Measurements from ENCODE around the gene SUGT1.

SUGT1 gene

DNA sequence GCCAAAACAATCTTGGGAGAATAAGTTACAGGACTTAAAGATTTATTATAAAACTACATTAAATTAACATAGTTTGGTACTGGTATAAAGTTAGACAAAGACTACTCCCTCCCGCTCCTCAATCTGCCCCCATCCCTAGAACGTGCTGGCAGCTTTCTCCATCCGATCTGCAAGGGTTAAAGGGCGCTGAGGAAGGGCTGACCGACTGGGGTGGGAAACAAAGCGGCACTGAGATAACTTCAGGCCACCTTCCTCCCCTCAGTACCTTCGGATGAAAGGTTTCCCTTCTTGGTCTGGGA lies 790 bp upstream of the SUGT1 start:
- Histone ChIP-seq H3K27ac (ENCODE audit: low read depth, low read length) (peak overlapping the region; percentile 75), H3K9me2 (replicated peaks; ENCODE audit: insufficient read depth, low read length) (no peaks in the 10 kb centered on the region), H2AFZ (ENCODE audit: low read depth, low read length, severe bottlenecking) (peak overlapping the region; percentile 83), H3K4me3 (ENCODE audit: insufficient read depth, low read length, poor library complexity, severe bottlenecking) (peak overlapping the region; percentile 88), H3K27me3 (ENCODE audit: low read length) (no peaks in the 10 kb centered on the region), H4K20me1 (ENCODE audit: low read depth, low read length) (no peaks in the 10 kb centered on the region), H3K79me2 (ENCODE audit: insufficient read depth, low read length) (peaks cover 61% of the 10 kb centered on the region), H3K9me3 (ENCODE audit: insufficient read depth, low read length) (no peaks in the 10 kb centered on the region), H3K4me2 (ENCODE audit: low read depth, low read length, poor library complexity, severe bottlenecking) (peak overlapping the region; percentile 96), H3F3A (ENCODE audit: insufficient read depth) (no peaks in the 10 kb centered on the region), H3K36me3 (ENCODE audit: low read length) (no peaks in the 10 kb centered on the region), H3K9ac (ENCODE audit: low read length) (peak overlapping the region; percentile 90)
- no peak for TF ChIP-seq EZH2phosphoT487 (conservative IDR thresholded peaks at IDR 0.05; ENCODE audit: low read length)
- TF ChIP-seq, protein P1, sequence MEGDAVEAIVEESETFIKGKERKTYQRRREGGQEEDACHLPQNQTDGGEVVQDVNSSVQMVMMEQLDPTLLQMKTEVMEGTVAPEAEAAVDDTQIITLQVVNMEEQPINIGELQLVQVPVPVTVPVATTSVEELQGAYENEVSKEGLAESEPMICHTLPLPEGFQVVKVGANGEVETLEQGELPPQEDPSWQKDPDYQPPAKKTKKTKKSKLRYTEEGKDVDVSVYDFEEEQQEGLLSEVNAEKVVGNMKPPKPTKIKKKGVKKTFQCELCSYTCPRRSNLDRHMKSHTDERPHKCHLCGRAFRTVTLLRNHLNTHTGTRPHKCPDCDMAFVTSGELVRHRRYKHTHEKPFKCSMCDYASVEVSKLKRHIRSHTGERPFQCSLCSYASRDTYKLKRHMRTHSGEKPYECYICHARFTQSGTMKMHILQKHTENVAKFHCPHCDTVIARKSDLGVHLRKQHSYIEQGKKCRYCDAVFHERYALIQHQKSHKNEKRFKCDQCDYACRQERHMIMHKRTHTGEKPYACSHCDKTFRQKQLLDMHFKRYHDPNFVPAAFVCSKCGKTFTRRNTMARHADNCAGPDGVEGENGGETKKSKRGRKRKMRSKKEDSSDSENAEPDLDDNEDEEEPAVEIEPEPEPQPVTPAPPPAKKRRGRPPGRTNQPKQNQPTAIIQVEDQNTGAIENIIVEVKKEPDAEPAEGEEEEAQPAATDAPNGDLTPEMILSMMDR (IDR thresholded peaks at IDR 0.05; ENCODE audit: insufficient read depth, low read length, poor library complexity, severe bottlenecking): no peak

DNA sequence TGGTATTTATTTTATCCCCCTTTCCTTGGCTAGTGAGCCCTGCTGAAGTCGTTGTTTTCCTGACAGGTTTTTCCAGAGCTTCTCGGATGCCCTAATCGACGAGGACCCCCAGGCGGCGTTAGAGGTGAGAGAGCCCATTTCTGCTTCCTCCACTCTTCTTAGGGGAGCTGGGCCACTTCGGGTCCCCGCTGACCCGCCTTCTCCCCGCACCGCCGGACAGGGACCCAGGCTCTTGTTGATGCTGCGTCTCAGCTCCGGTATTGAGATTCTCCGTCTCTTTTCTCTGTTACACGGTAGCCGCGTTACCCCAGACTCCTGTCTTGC lies 306 bp downstream of the SUGT1 start:
- Histone ChIP-seq H3K27me3 (ENCODE audit: low read length) (no peaks in the 10 kb centered on the region), H3K9me2 (replicated peaks; ENCODE audit: insufficient read depth, low read length) (no peaks in the 10 kb centered on the region), H2AFZ (ENCODE audit: low read depth, low read length, severe bottlenecking) (peak overlapping the region; percentile 86), H3K4me2 (ENCODE audit: low read depth, low read length, poor library complexity, severe bottlenecking) (peak overlapping the region; percentile 96), H4K20me1 (ENCODE audit: low read depth, low read length) (no peaks in the 10 kb centered on the region), H3F3A (ENCODE audit: insufficient read depth) (no peaks in the 10 kb centered on the region), H3K27ac (ENCODE audit: low read depth, low read length) (peak overlapping the region; percentile 75), H3K9ac (ENCODE audit: low read length) (peak overlapping the region; percentile 90), H3K9me3 (ENCODE audit: insufficient read depth, low read length) (no peaks in the 10 kb centered on the region), H3K4me3 (ENCODE audit: insufficient read depth, low read length, poor library complexity, severe bottlenecking) (peak overlapping the region; percentile 97), H3K79me2 (ENCODE audit: insufficient read depth, low read length) (peaks cover 72% of the 10 kb centered on the region), H3K36me3 (ENCODE audit: low read length) (peaks cover 4% of the 10 kb centered on the region; the same call in 1 of the 2 replicates)
- TF ChIP-seq, protein P1 (IDR thresholded peaks at IDR 0.05; ENCODE audit: insufficient read depth, low read length, poor library complexity, severe bottlenecking): no peak
- TF ChIP-seq EZH2phosphoT487 (conservative IDR thresholded peaks at IDR 0.05; ENCODE audit: low read length): no peak

DNA sequence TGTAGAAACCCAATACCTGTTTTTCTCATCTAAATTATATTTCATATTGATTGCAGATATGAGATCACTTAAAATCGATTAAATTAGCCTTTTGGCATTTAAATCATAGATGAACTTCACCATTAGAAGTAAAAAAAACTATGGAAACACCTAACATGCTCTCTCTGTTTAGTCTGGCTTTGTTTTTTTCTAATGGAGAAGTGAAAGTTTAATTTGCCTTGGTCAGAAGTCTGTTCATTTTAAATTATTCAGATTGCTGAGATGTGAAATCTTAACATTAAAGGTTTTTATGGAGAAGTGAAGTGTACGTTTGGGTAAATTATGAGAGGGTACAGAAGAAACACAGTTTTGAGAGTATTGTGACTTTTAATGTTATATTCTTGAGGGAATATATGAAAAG lies 6.7 kb downstream of the SUGT1 start:
- peaks cover 13% of the 10 kb centered on the region; the same call in 1 of the 2 replicates for H3F3A ChIP-seq (ENCODE audit: insufficient read depth)
- no peaks in the 10 kb centered on the region for H3K9me3 ChIP-seq (ENCODE audit: insufficient read depth, low read length)
- H3K36me3 ChIP-seq (ENCODE audit: low read length): peaks cover 37% of the 10 kb centered on the region; the same call in 1 of the 2 replicates
- H3K27me3 ChIP-seq (ENCODE audit: low read length): no peaks in the 10 kb centered on the region
- no peak overlapping the region for H3K4me2 ChIP-seq (ENCODE audit: low read depth, low read length, poor library complexity, severe bottlenecking)
- H4K20me1 ChIP-seq (ENCODE audit: low read depth, low read length): 0 out of 2 replicates have a peak, but pooled peaks cover 3% of the 10 kb centered on the region
- no peak overlapping the region for H2AFZ ChIP-seq (ENCODE audit: low read depth, low read length, severe bottlenecking)
- peaks cover 45% of the 10 kb centered on the region for H3K79me2 ChIP-seq (ENCODE audit: insufficient read depth, low read length)
- no peaks in the 10 kb centered on the region for H3K9me2 ChIP-seq (replicated peaks; ENCODE audit: insufficient read depth, low read length)
- TF ChIP-seq EZH2phosphoT487 (conservative IDR thresholded peaks at IDR 0.05; ENCODE audit: low read length): no peak
- TF ChIP-seq, protein P1 (IDR thresholded peaks at IDR 0.05; ENCODE audit: insufficient read depth, low read length, poor library complexity, severe bottlenecking): no peak
- H3K27ac ChIP-seq (ENCODE audit: low read depth, low read length): no peak overlapping the region
- no peak overlapping the region for H3K9ac ChIP-seq (ENCODE audit: low read length)
- H3K4me3 ChIP-seq (ENCODE audit: insufficient read depth, low read length, poor library complexity, severe bottlenecking): no peak overlapping the region
